ENCODE measurements around the gene DPYSL3. TPM values are rescaled to one million over a fixed set of nuclear protein-coding genes. Genes with fewer than 3 reads are reported as not detected.

DPYSL3 gene
- total RNA-seq, 4 donors from 2014 or later, result 27.6 to 107 (median 31.4) TPM

- in situ Hi-C loops (cut with MboI; ENCODE audit: low pct_ligation_motif_present in 1 of 4, low pct_unique_long_range_greater_than_20kb in 1 of 4, low sequenced_read_pairs in 3 of 4) (no loop called here), intact Hi-C loops (cut with DNase I; ENCODE audit: low total_unique reads) (no loop called here)
- 52 to 75% methylated on average over 3 of the region's 3 CpGs for WGBS, 2 donors (ENCODE audit: low coverage in 1 of 2)
- no peak overlapping the region for H3K27ac ChIP-seq
- no peak for DNase-seq
- no peak for TF ChIP-seq POLR2AphosphoS5 (IDR thresholded peaks at IDR 0.05)
- no peak for TF ChIP-seq POLR2A (IDR thresholded peaks at IDR 0.05)
- TF ChIP-seq CTCF (IDR thresholded peaks at IDR 0.05), result no peak
- TF ChIP-seq EP300 (IDR thresholded peaks at IDR 0.05; ENCODE audit: low read depth), result no peak
- no peaks in the 10 kb centered on the region for H3K9me3 ChIP-seq
- H3K27me3 ChIP-seq, result no peaks in the 10 kb centered on the region
- H3K4me3 ChIP-seq, result no peak overlapping the region
- no peaks in the 10 kb centered on the region for H3K4me1 ChIP-seq
- no peaks in the 10 kb centered on the region for H3K36me3 ChIP-seq
Observed at GRCh38 chr5:147522435-147522834, 12.6 kb upstream of the DPYSL3 start.

- no peaks in the 10 kb centered on the region for H3K9me3 ChIP-seq
- no peaks in the 10 kb centered on the region for H3K36me3 ChIP-seq
- no peak for TF ChIP-seq POLR2AphosphoS5 (IDR thresholded peaks at IDR 0.05)
- TF ChIP-seq EP300 (IDR thresholded peaks at IDR 0.05; ENCODE audit: low read depth), result no peak
- no peak for TF ChIP-seq CTCF (IDR thresholded peaks at IDR 0.05)
- no peak for TF ChIP-seq POLR2A (IDR thresholded peaks at IDR 0.05)
- intact Hi-C loops (cut with DNase I; ENCODE audit: low total_unique reads) (no loop called here), in situ Hi-C loops (cut with MboI; ENCODE audit: low pct_ligation_motif_present in 1 of 4, low pct_unique_long_range_greater_than_20kb in 1 of 4, low sequenced_read_pairs in 3 of 4) (no loop called here)
- no peak for DNase-seq
- H3K27ac ChIP-seq, result no peak overlapping the region
- H3K4me1 ChIP-seq, result no peaks in the 10 kb centered on the region
- H3K27me3 ChIP-seq, result no peaks in the 10 kb centered on the region
- H3K4me3 ChIP-seq, result no peak overlapping the region
- WGBS, 2 donors (ENCODE audit: low coverage in 1 of 2), result 38 to 57% methylated on average over 1 of the region's 1 CpG
Observed at GRCh38 chr5:147520450-147520849, 10.6 kb upstream of the DPYSL3 start.

- no peaks in the 10 kb centered on the region for H3K9me3 ChIP-seq
- in situ Hi-C loops (cut with MboI; ENCODE audit: low pct_ligation_motif_present in 1 of 4, low pct_unique_long_range_greater_than_20kb in 1 of 4, low sequenced_read_pairs in 3 of 4), result no loop called here
- no peak for DNase-seq
- no peak overlapping the region for H3K4me3 ChIP-seq
- H3K4me1 ChIP-seq, result no peaks in the 10 kb centered on the region
- WGBS, 2 donors (ENCODE audit: low coverage in 1 of 2), result 44 to 45% methylated on average over 1 of the region's 1 CpG
- no peaks in the 10 kb centered on the region for H3K36me3 ChIP-seq
- no peaks in the 10 kb centered on the region for H3K27me3 ChIP-seq
- intact Hi-C loops (cut with DNase I; ENCODE audit: low total_unique reads), result no loop called here
- TF ChIP-seq CTCF (IDR thresholded peaks at IDR 0.05), result no peak
- no peak for TF ChIP-seq POLR2AphosphoS5 (IDR thresholded peaks at IDR 0.05)
- no peak for TF ChIP-seq EP300 (IDR thresholded peaks at IDR 0.05; ENCODE audit: low read depth)
- TF ChIP-seq POLR2A (IDR thresholded peaks at IDR 0.05), result no peak
- H3K27ac ChIP-seq, result no peak overlapping the region
Observed at GRCh38 chr5:147519380-147519779, 9.5 kb upstream of the DPYSL3 start.

GRCh38 chr5:147517383-147517782, 7.5 kb upstream of the DPYSL3 start:
- DNase-seq, result no peak
- intact Hi-C loops (cut with DNase I; ENCODE audit: low total_unique reads), result no loop called here
- TF ChIP-seq POLR2AphosphoS5 (IDR thresholded peaks at IDR 0.05) (no peak), CTCF (IDR thresholded peaks at IDR 0.05) (no peak), EP300 (IDR thresholded peaks at IDR 0.05; ENCODE audit: low read depth) (no peak), POLR2A (IDR thresholded peaks at IDR 0.05) (no peak)
- Histone ChIP-seq H3K27me3 (no peaks in the 10 kb centered on the region), H3K27ac (no peak overlapping the region), H3K4me1 (no peaks in the 10 kb centered on the region), H3K36me3 (no peaks in the 10 kb centered on the region), H3K4me3 (no peak overlapping the region), H3K9me3 (no peaks in the 10 kb centered on the region)
- WGBS, 2 donors (ENCODE audit: low coverage in 1 of 2), result 80 to 85% methylated on average over 1 of the region's 1 CpG
- in situ Hi-C loops (cut with MboI; ENCODE audit: low pct_ligation_motif_present in 1 of 4, low pct_unique_long_range_greater_than_20kb in 1 of 4, low sequenced_read_pairs in 3 of 4), result no loop called here

Measured in transverse colon (tissue), 4 donors.